ENCODE data around the gene CACNG7. TPM values are rescaled to one million over a fixed set of nuclear protein-coding genes. Genes with fewer than 3 reads are reported as not detected.

Gene CACNG7
- total and polyA plus RNA-seq, 4 experiments from 2014 or later = not detected

GRCh38 chr19:53927739-53928138, 18.7 kb downstream of the CACNG7 start:
- DNase-seq = peak in 3 of 5 donors; percentile 22 to 28 (median 26)
- H3K27me3 ChIP-seq (ENCODE audit: insufficient read depth, low read length) = no peaks in the 10 kb centered on the region
- H3K4me3 ChIP-seq (ENCODE audit: low read length in 2 of 2) = no peak overlapping the region
- ChIA-PET POLR2A (ENCODE audit: partially characterized antibody) (interaction anchor here (0.6 kb wide), 1 partner anchor 42 kb away, joined by 4 read pairs; no protein-coding TSS in a partner anchor), CTCF (ENCODE audit: partially characterized antibody) (no interaction called here)
- Mint-ChIP-seq H3K36me3 (no peaks in the 10 kb centered on the region), H3K27ac (peak overlapping the region in 1 of 7 donors; percentile 78), H3K4me3 (peak overlapping the region in 1 of 8 donors; percentile 58), H3K9me3 (peaks cover 0 to 12% (median 2%) of the 10 kb centered on the region in 8 donors), H3K4me1 (no peaks in the 10 kb centered on the region), H3K27me3 (peaks cover 6 to 9% of the 10 kb centered on the region in 2 donors)
- intact Hi-C loops (cut with micrococcal nuclease) = loop anchor here (1.0 kb wide), 1 partner anchor 24 kb away; no protein-coding TSS in a partner anchor
- H3K36me3 ChIP-seq (ENCODE audit: insufficient read depth, low read length) = no peaks in the 10 kb centered on the region
- no peaks in the 10 kb centered on the region for H3K9me3 ChIP-seq (ENCODE audit: control insufficient read depth in 1 of 2, low read length in 2 of 2)
- no peak overlapping the region for H3K27ac ChIP-seq (ENCODE audit: low read depth, low read length)
- no peaks in the 10 kb centered on the region for H3K4me1 ChIP-seq (ENCODE audit: insufficient read depth, low read length)

DNA sequence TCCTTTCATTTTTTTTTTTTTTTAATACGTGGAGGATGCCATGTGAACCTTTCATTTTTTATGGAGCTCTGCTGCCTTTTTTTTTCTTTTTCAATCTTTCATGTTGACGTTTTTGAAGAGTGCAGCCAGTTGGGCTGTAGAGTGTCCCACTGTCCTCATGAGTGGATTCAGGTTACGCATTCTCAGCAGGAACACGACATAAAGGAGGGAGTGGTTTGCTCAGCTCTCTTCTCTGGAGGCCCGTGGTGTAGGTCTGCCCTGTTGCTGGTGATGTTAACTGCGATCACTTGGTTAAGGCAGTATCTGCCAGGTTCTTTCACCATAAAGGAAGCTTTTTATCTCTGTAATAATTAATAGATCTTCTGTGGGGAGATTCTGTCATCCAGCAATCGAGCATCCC, 27.0 kb downstream of the CACNG7 start:
- no peaks in the 10 kb centered on the region for H3K9me3 ChIP-seq (ENCODE audit: control insufficient read depth in 1 of 2, low read length in 2 of 2)
- H3K9me3 Mint-ChIP-seq = peaks cover 0 to 5% (median 0%) of the 10 kb centered on the region in 8 donors
- no peak for DNase-seq
- intact Hi-C loops (cut with micrococcal nuclease) = no loop called here
- no peaks in the 10 kb centered on the region for H3K36me3 Mint-ChIP-seq
- H3K4me3 Mint-ChIP-seq = no peak overlapping the region
- ChIA-PET POLR2A (ENCODE audit: partially characterized antibody) (no interaction called here), CTCF (ENCODE audit: partially characterized antibody) (interaction anchor here (1.3 kb wide), 1 partner anchor 143 kb away, joined by 3 read pairs; no protein-coding TSS in a partner anchor)
- no peak overlapping the region for H3K4me3 ChIP-seq (ENCODE audit: low read length in 2 of 2)
- peaks cover 7 to 21% of the 10 kb centered on the region in 2 donors for H3K27me3 Mint-ChIP-seq
- no peaks in the 10 kb centered on the region for H3K4me1 Mint-ChIP-seq
- H3K4me1 ChIP-seq (ENCODE audit: insufficient read depth, low read length) = no peaks in the 10 kb centered on the region
- no peak overlapping the region for H3K27ac ChIP-seq (ENCODE audit: low read depth, low read length)
- H3K27me3 ChIP-seq (ENCODE audit: insufficient read depth, low read length) = no peaks in the 10 kb centered on the region
- no peak overlapping the region for H3K27ac Mint-ChIP-seq
- no peaks in the 10 kb centered on the region for H3K36me3 ChIP-seq (ENCODE audit: insufficient read depth, low read length)

DNA sequence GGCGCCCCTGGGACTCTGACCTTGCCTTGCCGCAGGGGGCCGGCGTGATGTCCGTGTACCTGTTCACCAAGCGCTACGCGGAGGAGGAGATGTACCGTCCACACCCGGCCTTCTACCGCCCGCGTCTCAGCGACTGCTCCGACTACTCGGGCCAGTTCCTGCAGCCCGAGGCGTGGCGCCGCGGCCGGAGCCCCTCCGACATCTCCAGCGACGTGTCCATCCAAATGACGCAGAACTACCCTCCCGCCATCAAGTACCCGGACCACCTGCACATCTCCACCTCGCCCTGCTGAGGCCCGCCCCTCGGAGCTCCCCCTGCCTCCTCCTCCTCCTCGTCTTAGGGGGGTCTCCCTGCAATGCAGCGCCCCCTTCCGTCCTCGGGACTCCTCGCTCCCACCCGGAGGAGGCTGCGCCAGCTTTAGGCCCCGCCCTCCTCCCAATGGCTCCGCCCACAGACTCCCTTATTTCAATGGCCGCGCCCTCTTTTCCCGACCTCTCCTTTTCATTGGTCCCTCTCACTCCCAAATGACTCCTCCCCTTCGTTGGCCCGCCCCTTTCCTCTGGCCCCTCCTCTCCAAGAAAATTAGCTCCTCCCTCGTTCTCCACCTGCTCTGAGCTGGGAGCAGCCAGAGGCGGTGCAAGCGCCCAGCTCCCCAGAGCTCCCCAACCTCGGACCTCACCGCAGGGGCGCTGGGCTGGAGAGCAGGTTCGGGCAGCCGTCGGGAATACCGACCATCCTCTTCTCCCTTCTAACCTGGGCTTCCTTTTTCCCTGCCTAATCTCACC, 33.1 kb downstream of the CACNG7 start:
- Histone ChIP-seq H3K9me3 (ENCODE audit: control insufficient read depth in 1 of 2, low read length in 2 of 2) (no peaks in the 10 kb centered on the region), H3K36me3 (ENCODE audit: insufficient read depth, low read length) (no peaks in the 10 kb centered on the region), H3K27ac (ENCODE audit: low read depth, low read length) (no peak overlapping the region), H3K27me3 (ENCODE audit: insufficient read depth, low read length) (peaks cover 4% of the 10 kb centered on the region), H3K4me1 (ENCODE audit: insufficient read depth, low read length) (no peaks in the 10 kb centered on the region), H3K4me3 (ENCODE audit: low read length in 2 of 2) (no peak overlapping the region)
- Mint-ChIP-seq H3K4me3 (no peak overlapping the region), H3K4me1 (no peaks in the 10 kb centered on the region), H3K27ac (no peak overlapping the region), H3K9me3 (peaks cover 0 to 7% (median 3%) of the 10 kb centered on the region in 8 donors), H3K36me3 (no peaks in the 10 kb centered on the region), H3K27me3 (peaks cover 33 to 52% of the 10 kb centered on the region in 2 donors)
- CTCF ChIA-PET (ENCODE audit: partially characterized antibody) = interaction anchor here (0.6 to 1.0 kb wide), 2 partner anchors 83 to 101 kb away, joined by 3 read pairs; no protein-coding TSS in a partner anchor
- POLR2A ChIA-PET (ENCODE audit: partially characterized antibody) = no interaction called here
- no peak for DNase-seq
- intact Hi-C loops (cut with micrococcal nuclease) = no loop called here

GRCh38 chr19:53944416-53944815, 35.3 kb downstream of the CACNG7 start:
- Mint-ChIP-seq H3K9me3 (peaks cover 0 to 5% (median 2%) of the 10 kb centered on the region in 8 donors), H3K4me1 (no peaks in the 10 kb centered on the region), H3K4me3 (no peak overlapping the region), H3K27ac (no peak overlapping the region), H3K36me3 (no peaks in the 10 kb centered on the region), H3K27me3 (peaks cover 34 to 46% of the 10 kb centered on the region in 2 donors)
- no peaks in the 10 kb centered on the region for H3K4me1 ChIP-seq (ENCODE audit: insufficient read depth, low read length)
- H3K27ac ChIP-seq (ENCODE audit: low read depth, low read length) = no peak overlapping the region
- CTCF ChIA-PET (ENCODE audit: partially characterized antibody) = no interaction called here
- H3K36me3 ChIP-seq (ENCODE audit: insufficient read depth, low read length) = no peaks in the 10 kb centered on the region
- DNase-seq = no peak
- no peak overlapping the region for H3K4me3 ChIP-seq (ENCODE audit: low read length in 2 of 2)
- peaks cover 4% of the 10 kb centered on the region for H3K27me3 ChIP-seq (ENCODE audit: insufficient read depth, low read length)
- POLR2A ChIA-PET (ENCODE audit: partially characterized antibody) = no interaction called here
- no peaks in the 10 kb centered on the region for H3K9me3 ChIP-seq (ENCODE audit: control insufficient read depth in 1 of 2, low read length in 2 of 2)
- intact Hi-C loops (cut with micrococcal nuclease) = no loop called here

GRCh38 chr19:53944933-53945332, 35.9 kb downstream of the CACNG7 start:
- H3K4me3 Mint-ChIP-seq = no peak overlapping the region
- POLR2A ChIA-PET (ENCODE audit: partially characterized antibody) = no interaction called here
- no peak overlapping the region for H3K27ac Mint-ChIP-seq
- peaks cover 0 to 5% (median 2%) of the 10 kb centered on the region in 8 donors for H3K9me3 Mint-ChIP-seq
- no peak for DNase-seq
- H3K27ac ChIP-seq (ENCODE audit: low read depth, low read length) = no peak overlapping the region
- H3K27me3 ChIP-seq (ENCODE audit: insufficient read depth, low read length) = peaks cover 4% of the 10 kb centered on the region
- H3K4me3 ChIP-seq (ENCODE audit: low read length in 2 of 2) = no peak overlapping the region
- no peaks in the 10 kb centered on the region for H3K4me1 Mint-ChIP-seq
- no peaks in the 10 kb centered on the region for H3K36me3 Mint-ChIP-seq
- no peaks in the 10 kb centered on the region for H3K36me3 ChIP-seq (ENCODE audit: insufficient read depth, low read length)
- CTCF ChIA-PET (ENCODE audit: partially characterized antibody) = no interaction called here
- H3K9me3 ChIP-seq (ENCODE audit: control insufficient read depth in 1 of 2, low read length in 2 of 2) = no peaks in the 10 kb centered on the region
- intact Hi-C loops (cut with micrococcal nuclease) = no loop called here
- peaks cover 34 to 42% of the 10 kb centered on the region in 2 donors for H3K27me3 Mint-ChIP-seq
- no peaks in the 10 kb centered on the region for H3K4me1 ChIP-seq (ENCODE audit: insufficient read depth, low read length)

GRCh38 chr19:53945441-53945840, 36.4 kb downstream of the CACNG7 start:
- H3K9me3 Mint-ChIP-seq = peaks cover 0 to 5% (median 2%) of the 10 kb centered on the region in 8 donors
- DNase-seq = no peak
- intact Hi-C loops (cut with micrococcal nuclease) = no loop called here
- Histone ChIP-seq H3K27me3 (ENCODE audit: insufficient read depth, low read length) (peaks cover 4% of the 10 kb centered on the region), H3K4me1 (ENCODE audit: insufficient read depth, low read length) (no peaks in the 10 kb centered on the region), H3K36me3 (ENCODE audit: insufficient read depth, low read length) (no peaks in the 10 kb centered on the region), H3K9me3 (ENCODE audit: control insufficient read depth in 1 of 2, low read length in 2 of 2) (no peaks in the 10 kb centered on the region), H3K4me3 (ENCODE audit: low read length in 2 of 2) (no peak overlapping the region), H3K27ac (ENCODE audit: low read depth, low read length) (no peak overlapping the region)
- H3K4me3 Mint-ChIP-seq = no peak overlapping the region
- ChIA-PET CTCF (ENCODE audit: partially characterized antibody) (no interaction called here), POLR2A (ENCODE audit: partially characterized antibody) (no interaction called here)
- no peaks in the 10 kb centered on the region for H3K4me1 Mint-ChIP-seq
- peaks cover 31 to 38% of the 10 kb centered on the region in 2 donors for H3K27me3 Mint-ChIP-seq
- H3K27ac Mint-ChIP-seq = no peak overlapping the region
- no peaks in the 10 kb centered on the region for H3K36me3 Mint-ChIP-seq

- no peak overlapping the region for H3K4me3 Mint-ChIP-seq
- H3K4me1 Mint-ChIP-seq = no peaks in the 10 kb centered on the region
- Histone ChIP-seq H3K27ac (ENCODE audit: low read depth, low read length) (no peak overlapping the region), H3K4me1 (ENCODE audit: insufficient read depth, low read length) (no peaks in the 10 kb centered on the region), H3K27me3 (ENCODE audit: insufficient read depth, low read length) (peaks cover 4% of the 10 kb centered on the region), H3K4me3 (ENCODE audit: low read length in 2 of 2) (no peak overlapping the region), H3K9me3 (ENCODE audit: control insufficient read depth in 1 of 2, low read length in 2 of 2) (no peaks in the 10 kb centered on the region), H3K36me3 (ENCODE audit: insufficient read depth, low read length) (no peaks in the 10 kb centered on the region)
- peaks cover 31 to 36% of the 10 kb centered on the region in 2 donors for H3K27me3 Mint-ChIP-seq
- ChIA-PET POLR2A (ENCODE audit: partially characterized antibody) (no interaction called here), CTCF (ENCODE audit: partially characterized antibody) (interaction anchor here (1.5 kb wide), 1 partner anchor 33 kb away, joined by 5 read pairs; no protein-coding TSS in a partner anchor)
- no peak overlapping the region for H3K27ac Mint-ChIP-seq
- no peak for DNase-seq
- intact Hi-C loops (cut with micrococcal nuclease) = no loop called here
- peaks cover 0 to 5% (median under 1%) of the 10 kb centered on the region in 8 donors for H3K9me3 Mint-ChIP-seq
- H3K36me3 Mint-ChIP-seq = no peaks in the 10 kb centered on the region
These were observed 36.9 kb downstream of the CACNG7 start for GRCh38 chr19:53945998-53946397.
